HepG2 (cell line): Measurements from ENCODE around the gene DEPDC5. TPM values are rescaled to one million over a fixed set of nuclear protein-coding genes. Genes with fewer than 3 reads are reported as not detected.

ENCODE experiments used
- ARID5B ChIP-seq: IDR thresholded peaks from 2 replicates; pipeline ENCODE4 v1.4.0; 2020; ENCODE audit warnings: mild to moderate bottlenecking, missing genetic modification reagents
- BCL6 ChIP-seq: IDR thresholded peaks from 2 replicates; pipeline ENCODE4 v1.6.1; 2016; ENCODE audit warnings: missing genetic modification reagents, missing compliant biosample characterization
- CCAR2 ChIP-seq: fragments of 200-400 bp; formaldehyde crosslinking; optimal IDR thresholded peaks from 2 replicates; pipeline ENCODE3; 2018; ENCODE audit warnings: low read depth, mild to moderate bottlenecking, low read length, moderate library complexity
- CREM ChIP-seq, 2 experiments: sonication (generic) in 1 of 2; formaldehyde crosslinking in 1 of 2; IDR thresholded peaks; 2 replicates each; pipeline versions ENCODE4 v1.4.0 to v1.6.1; 2016 to 2020; ENCODE audit warnings: antibody characterized with exemption in 1 of 2, mild to moderate bottlenecking in 1 of 2, missing genetic modification reagents in 1 of 2
- ELF3 ChIP-seq: IDR thresholded peaks from 2 replicates; pipeline ENCODE4 v1.6.1; 2016; ENCODE audit warnings: missing genetic modification reagents, missing compliant biosample characterization
- FOSL2 ChIP-seq: sonication (generic); formaldehyde crosslinking; IDR thresholded peaks from 2 replicates; pipeline ENCODE4 v1.4.0; 2020; ENCODE audit warnings: missing genetic modification reagents
- GATAD1 ChIP-seq: IDR thresholded peaks from 2 replicates; pipeline ENCODE4 v1.6.1; 2016; ENCODE audit warnings: missing genetic modification reagents, missing compliant biosample characterization
- KAT8 ChIP-seq: IDR thresholded peaks from 2 replicates; pipeline ENCODE4 v1.6.1; 2016; ENCODE audit warnings: missing genetic modification reagents, missing compliant biosample characterization
- MIER2 ChIP-seq: IDR thresholded peaks from 2 replicates; pipeline ENCODE4 v1.6.1; 2016; ENCODE audit warnings: missing biosample characterization, missing genetic modification reagents
- NCOR1 ChIP-seq: fragments of 200-600 bp; sonication (generic); IDR thresholded peaks from 2 replicates; pipeline ENCODE4 v1.7.0; 2017; ENCODE audit warnings: antibody characterized with exemption, low read length, borderline replicate concordance
- NR2F1 ChIP-seq, 2 experiments: fragments of 450-650 bp in 1 of 2; formaldehyde crosslinking in 1 of 2; IDR thresholded peaks; 2 replicates each; pipeline versions ENCODE4 v1.5.0 to v1.6.1; 2016 to 2020; ENCODE audit warnings: mild to moderate bottlenecking in 1 of 2, missing compliant biosample characterization in 1 of 2, missing genetic modification reagents in 1 of 2, moderate library complexity in 1 of 2
- PRMT3 ChIP-seq: sonication (generic); formaldehyde crosslinking; IDR thresholded peaks from 2 replicates; pipeline ENCODE4 v1.8.1; 2022; ENCODE audit warnings: low read depth, mild to moderate bottlenecking, moderate library complexity, missing genetic modification reagents, borderline replicate concordance
- RXRA ChIP-seq: sonication (generic); formaldehyde crosslinking; IDR thresholded peaks from 2 replicates; pipeline ENCODE4 v1.5.1; 2020; ENCODE audit warnings: missing genetic modification reagents
- SYNCRIP ChIP-seq: fragments of 200-400 bp; formaldehyde crosslinking; IDR thresholded peaks from 2 replicates; pipeline ENCODE4 v1.6.1; 2018; ENCODE audit warnings: mild to moderate bottlenecking, low read depth, low read length; ENCODE audit not compliant: insufficient read depth
- TARDBP ChIP-seq: sonication (generic); formaldehyde crosslinking; IDR thresholded peaks from 2 replicates; pipeline ENCODE4 v1.8.0; 2022; ENCODE audit warnings: mild to moderate bottlenecking, missing genetic modification reagents
- TBX2 ChIP-seq: sonication (generic); formaldehyde crosslinking; IDR thresholded peaks from 2 replicates; pipeline ENCODE4 v1.5.0; 2020; ENCODE audit warnings: missing genetic modification reagents, mild to moderate bottlenecking, borderline replicate concordance
- TEAD3 ChIP-seq: optimal IDR thresholded peaks from 2 replicates; pipeline ENCODE3; 2016; ENCODE audit warnings: borderline replicate concordance
- USF2 ChIP-seq, 2 experiments: sonication (generic) in 1 of 2; formaldehyde crosslinking in 1 of 2; IDR thresholded peaks; 2 replicates each; pipeline versions ENCODE4 v1.5.1 to v1.6.1; 2011 to 2020; ENCODE audit warnings: borderline replicate concordance in 1 of 2, low read depth in 1 of 2, low read length in 1 of 2, mild to moderate bottlenecking in 1 of 2, missing genetic modification reagents in 1 of 2, moderate library complexity in 1 of 2
- ZBTB20 ChIP-seq: sonication (generic); formaldehyde crosslinking; IDR thresholded peaks from 2 replicates; pipeline ENCODE4 v1.8.1; 2023; ENCODE audit warnings: missing genetic modification reagents, low read depth, mild to moderate bottlenecking, borderline replicate concordance
- ZMYM4 ChIP-seq: sonication (generic); formaldehyde crosslinking; IDR thresholded peaks from 2 replicates; pipeline ENCODE4 v1.8.1; 2023; ENCODE audit warnings: mild to moderate bottlenecking, missing genetic modification reagents
- polyA plus RNA-seq, 8 experiments: library from polyadenylated mRNA; depleted of rRNA in 3 of 8; stranded (reverse) in 7 of 8; unstranded in 1 of 8; fragments of >200 nt; fragmentation: Illumina TruSeq in 4 of 8; extraction: Trizol in 4 of 8; gene quantifications; 2 replicates each; pipeline versions ENCODE4 v1.2.1 to v1.2.3, GENCODE V29; 2011 to 2016; ENCODE audit warnings: low read depth in 4 of 8, missing spikeins in 1 of 8, mixed read lengths in 1 of 8; ENCODE audit not compliant: insufficient read depth in 1 of 8
- total RNA-seq, 5 experiments: library from RNA; depleted of rRNA; stranded (reverse); fragments of >200 nt; fragmentation: Illumina TruSeq; extraction: Trizol; gene quantifications; 2 replicates each; pipeline ENCODE4 v1.2.3, GENCODE V29; 2016; ENCODE audit warnings: low read depth in 1 of 5
- TF ChIP-seq, protein P1 (sequence below): IDR thresholded peaks from 2 replicates; pipeline ENCODE4 v1.6.1; 2018; ENCODE audit warnings: missing genetic modification reagents

DEPDC5 gene
- total and polyA plus RNA-seq, 2 of the 13 experiments (the other 11 are each of a cell fraction or from before 2014, with no cell fraction given): 9.8 to 12.4 TPM

- TF ChIP-seq USF2 (IDR thresholded peaks at IDR 0.05; ENCODE audit: low read depth, low read length): no peak
- TF ChIP-seq USF2 (CRISPR knock-in tag; IDR thresholded peaks at IDR 0.05; ENCODE audit: borderline replicate concordance): no peak
- TF ChIP-seq ELF3 (CRISPR knock-in tag): 0 out of 2 replicates have a peak, but pooled peaks have one; percentile 61
- TF ChIP-seq MIER2 (CRISPR knock-in tag): no peak
- no peak for TF ChIP-seq CCAR2
- peak; percentile 92 for TF ChIP-seq TEAD3 (CRISPR knock-in tag)
- TF ChIP-seq BCL6: peak; percentile 49; the same call in 1 of the 2 replicates
- peak; percentile 64; the same call in 1 of the 2 replicates for TF ChIP-seq ZBTB20 (CRISPR knock-in tag)
- TF ChIP-seq RXRA (CRISPR knock-in tag): peak; percentile 85
- peak in 1 of 2 experiments; percentile 59; a peak in 2 of 4 replicates for TF ChIP-seq NR2F1 (CRISPR knock-in tag; IDR thresholded peaks at IDR 0.05)
- TF ChIP-seq GATAD1 (CRISPR knock-in tag): peak; percentile 36; the same call in 1 of the 2 replicates
- TF ChIP-seq SYNCRIP: no peak
- peak; percentile 89 for TF ChIP-seq FOSL2 (CRISPR knock-in tag)
- TF ChIP-seq ARID5B: peak; percentile 83
- TF ChIP-seq TARDBP: peak; percentile 49; the same call in 1 of the 2 replicates
- TF ChIP-seq PRMT3 (CRISPR knock-in tag): no peak
- peak; percentile 42; the same call in 1 of the 2 replicates for TF ChIP-seq ZMYM4 (CRISPR knock-in tag)
- TF ChIP-seq TBX2 (CRISPR knock-in tag): peak; percentile 72; the same call in 1 of the 2 replicates
- peak; percentile 61; the same call in 1 of the 2 replicates for TF ChIP-seq NCOR1
- TF ChIP-seq, protein P1, sequence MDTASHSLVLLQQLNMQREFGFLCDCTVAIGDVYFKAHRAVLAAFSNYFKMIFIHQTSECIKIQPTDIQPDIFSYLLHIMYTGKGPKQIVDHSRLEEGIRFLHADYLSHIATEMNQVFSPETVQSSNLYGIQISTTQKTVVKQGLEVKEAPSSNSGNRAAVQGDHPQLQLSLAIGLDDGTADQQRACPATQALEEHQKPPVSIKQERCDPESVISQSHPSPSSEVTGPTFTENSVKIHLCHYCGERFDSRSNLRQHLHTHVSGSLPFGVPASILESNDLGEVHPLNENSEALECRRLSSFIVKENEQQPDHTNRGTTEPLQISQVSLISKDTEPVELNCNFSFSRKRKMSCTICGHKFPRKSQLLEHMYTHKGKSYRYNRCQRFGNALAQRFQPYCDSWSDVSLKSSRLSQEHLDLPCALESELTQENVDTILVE: peak; percentile 61; the same call in 1 of the 2 replicates
- peak; percentile 37; the same call in 1 of the 2 replicates for TF ChIP-seq CREM (IDR thresholded peaks at IDR 0.05)
- no peak for TF ChIP-seq CREM (CRISPR knock-in tag; IDR thresholded peaks at IDR 0.05)
- TF ChIP-seq KAT8 (CRISPR knock-in tag): peak; percentile 42; the same call in 1 of the 2 replicates
Measured at GRCh38 chr22:31911565-31912406, 158.0 kb downstream of the DEPDC5 start (continued).
